ENCODE results near the gene PREX1. TPM values are rescaled to one million over a fixed set of nuclear protein-coding genes. Genes with fewer than 3 reads are reported as not detected.

Gene PREX1
- total and polyA plus RNA-seq, 8 donors = 5.2 to 25.2 (median 16.6) TPM

DNA sequence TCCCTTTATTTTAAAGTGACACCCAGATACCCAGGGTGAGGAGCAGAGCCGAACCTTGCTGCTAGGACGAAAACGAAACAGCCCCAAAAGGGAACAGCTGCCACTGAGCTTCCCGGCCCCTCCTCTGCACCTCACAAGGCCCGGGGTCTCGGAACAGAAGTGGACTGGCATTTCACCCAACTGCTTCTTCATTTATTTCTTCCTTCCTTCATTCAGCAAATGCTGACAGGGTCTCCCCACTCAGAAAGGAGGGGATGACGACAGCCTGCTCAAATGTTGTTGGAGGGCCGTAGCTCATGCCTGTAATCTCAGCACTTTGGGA lies 220.3 kb downstream of the PREX1 start:
- no peak for DNase-seq
- Histone ChIP-seq H3K4me3 (no peak overlapping the region), H3K27me3 (peaks cover 0 to 20% (median 0%) of the 10 kb centered on the region in 3 donors), H3K9me3 (no peaks in the 10 kb centered on the region), H3K36me3 (no peaks in the 10 kb centered on the region), H3K27ac (no peak overlapping the region), H3K4me1 (no peaks in the 10 kb centered on the region)
- WGBS, 5 donors = 92 to 95% (median 93%) methylated on average over 8 of the region's 8 CpGs
- intact Hi-C loops (cut with DNase I; ENCODE audit: low total_unique reads) = no loop called here
- no peak for TF ChIP-seq POLR2A (IDR thresholded peaks at IDR 0.05)
- no peak for TF ChIP-seq POLR2AphosphoS5 (IDR thresholded peaks at IDR 0.05)
- TF ChIP-seq, protein P1, sequence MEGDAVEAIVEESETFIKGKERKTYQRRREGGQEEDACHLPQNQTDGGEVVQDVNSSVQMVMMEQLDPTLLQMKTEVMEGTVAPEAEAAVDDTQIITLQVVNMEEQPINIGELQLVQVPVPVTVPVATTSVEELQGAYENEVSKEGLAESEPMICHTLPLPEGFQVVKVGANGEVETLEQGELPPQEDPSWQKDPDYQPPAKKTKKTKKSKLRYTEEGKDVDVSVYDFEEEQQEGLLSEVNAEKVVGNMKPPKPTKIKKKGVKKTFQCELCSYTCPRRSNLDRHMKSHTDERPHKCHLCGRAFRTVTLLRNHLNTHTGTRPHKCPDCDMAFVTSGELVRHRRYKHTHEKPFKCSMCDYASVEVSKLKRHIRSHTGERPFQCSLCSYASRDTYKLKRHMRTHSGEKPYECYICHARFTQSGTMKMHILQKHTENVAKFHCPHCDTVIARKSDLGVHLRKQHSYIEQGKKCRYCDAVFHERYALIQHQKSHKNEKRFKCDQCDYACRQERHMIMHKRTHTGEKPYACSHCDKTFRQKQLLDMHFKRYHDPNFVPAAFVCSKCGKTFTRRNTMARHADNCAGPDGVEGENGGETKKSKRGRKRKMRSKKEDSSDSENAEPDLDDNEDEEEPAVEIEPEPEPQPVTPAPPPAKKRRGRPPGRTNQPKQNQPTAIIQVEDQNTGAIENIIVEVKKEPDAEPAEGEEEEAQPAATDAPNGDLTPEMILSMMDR (IDR thresholded peaks at IDR 0.05) = no peak
- no peak for TF ChIP-seq EP300 (IDR thresholded peaks at IDR 0.05)

DNA sequence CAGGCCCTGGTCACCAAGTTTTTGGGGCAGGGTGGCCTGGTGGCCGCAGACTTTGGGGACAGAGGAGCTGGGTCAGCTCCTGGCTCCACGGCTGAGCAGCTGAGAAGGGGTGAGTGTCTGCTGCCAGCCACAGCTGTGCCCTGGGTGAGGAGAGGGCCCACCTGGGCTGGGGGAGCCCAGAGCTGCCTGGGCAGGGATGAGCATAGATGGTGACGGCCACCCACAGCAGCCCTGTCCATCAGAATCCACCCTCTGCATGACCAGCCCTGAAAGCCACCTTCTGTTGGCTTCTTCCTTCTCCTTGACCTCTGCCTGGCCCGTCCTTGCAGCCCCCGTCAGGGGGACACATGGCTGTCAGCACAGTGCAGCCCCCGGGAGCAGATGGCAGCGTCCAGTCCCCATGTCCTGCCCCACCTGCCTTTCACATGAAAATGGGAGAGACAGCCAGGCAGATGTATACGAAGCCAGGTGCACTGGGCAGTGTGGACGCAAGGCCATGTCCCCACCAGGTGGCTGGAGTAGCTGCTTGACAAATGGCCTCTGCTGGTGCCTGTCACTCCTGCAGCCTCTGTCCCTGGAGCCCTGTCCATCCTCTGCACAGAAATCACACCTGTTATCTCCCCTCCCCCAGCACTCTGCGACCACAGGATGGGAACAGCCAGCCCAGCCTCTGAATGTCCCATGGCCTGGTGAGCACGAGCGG lies 220.8 kb downstream of the PREX1 start:
- Histone ChIP-seq H3K27ac (no peak overlapping the region), H3K9me3 (no peaks in the 10 kb centered on the region), H3K27me3 (peaks cover 0 to 20% (median 0%) of the 10 kb centered on the region in 3 donors), H3K4me1 (no peaks in the 10 kb centered on the region), H3K36me3 (no peaks in the 10 kb centered on the region), H3K4me3 (no peak overlapping the region)
- no peak for DNase-seq
- intact Hi-C loops (cut with DNase I; ENCODE audit: low total_unique reads) = no loop called here
- 85 to 93% (median 91%) methylated on average over 7 to 12 of the region's 12 CpGs for WGBS, 5 donors
- TF ChIP-seq, protein P1 (IDR thresholded peaks at IDR 0.05) = no peak
- TF ChIP-seq EP300 (IDR thresholded peaks at IDR 0.05) (no peak), POLR2AphosphoS5 (IDR thresholded peaks at IDR 0.05) (no peak), POLR2A (IDR thresholded peaks at IDR 0.05) (no peak)

DNA sequence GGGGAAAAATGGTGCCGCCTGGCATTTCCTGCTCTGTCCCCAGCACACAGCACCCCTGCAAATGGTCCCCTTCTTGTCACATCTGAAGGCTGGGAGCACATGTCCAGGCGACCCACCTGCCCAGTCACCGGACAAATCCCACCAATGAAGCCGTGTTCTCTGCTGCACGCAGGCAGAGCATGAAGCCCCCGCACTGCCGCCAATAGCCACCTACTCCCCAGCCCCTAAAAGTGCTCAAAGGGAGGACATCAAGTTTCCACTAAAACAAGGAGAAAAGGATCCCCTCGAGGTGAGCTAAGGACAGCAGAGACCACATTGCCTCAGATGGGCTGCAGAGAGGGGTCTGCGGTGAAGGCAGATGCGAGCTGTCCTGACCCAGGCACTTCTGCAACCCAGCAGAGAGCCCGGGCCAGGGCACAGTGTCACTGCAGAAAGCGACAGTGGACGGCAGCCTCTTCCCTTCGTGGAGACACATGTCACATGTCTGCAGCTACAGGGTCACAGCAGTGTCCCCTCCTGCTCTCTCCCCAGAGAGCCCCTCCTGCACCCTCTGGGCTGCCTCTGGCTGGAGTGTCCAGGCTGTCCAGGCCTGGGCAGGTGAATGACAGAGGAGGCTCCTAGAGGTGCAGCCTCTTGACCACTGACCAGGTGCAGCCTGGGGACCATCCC lies 221.5 kb downstream of the PREX1 start:
- WGBS, 5 donors = 85 to 88% (median 86%) methylated on average over 11 to 14 of the region's 14 CpGs
- intact Hi-C loops (cut with DNase I; ENCODE audit: low total_unique reads) = no loop called here

DNA sequence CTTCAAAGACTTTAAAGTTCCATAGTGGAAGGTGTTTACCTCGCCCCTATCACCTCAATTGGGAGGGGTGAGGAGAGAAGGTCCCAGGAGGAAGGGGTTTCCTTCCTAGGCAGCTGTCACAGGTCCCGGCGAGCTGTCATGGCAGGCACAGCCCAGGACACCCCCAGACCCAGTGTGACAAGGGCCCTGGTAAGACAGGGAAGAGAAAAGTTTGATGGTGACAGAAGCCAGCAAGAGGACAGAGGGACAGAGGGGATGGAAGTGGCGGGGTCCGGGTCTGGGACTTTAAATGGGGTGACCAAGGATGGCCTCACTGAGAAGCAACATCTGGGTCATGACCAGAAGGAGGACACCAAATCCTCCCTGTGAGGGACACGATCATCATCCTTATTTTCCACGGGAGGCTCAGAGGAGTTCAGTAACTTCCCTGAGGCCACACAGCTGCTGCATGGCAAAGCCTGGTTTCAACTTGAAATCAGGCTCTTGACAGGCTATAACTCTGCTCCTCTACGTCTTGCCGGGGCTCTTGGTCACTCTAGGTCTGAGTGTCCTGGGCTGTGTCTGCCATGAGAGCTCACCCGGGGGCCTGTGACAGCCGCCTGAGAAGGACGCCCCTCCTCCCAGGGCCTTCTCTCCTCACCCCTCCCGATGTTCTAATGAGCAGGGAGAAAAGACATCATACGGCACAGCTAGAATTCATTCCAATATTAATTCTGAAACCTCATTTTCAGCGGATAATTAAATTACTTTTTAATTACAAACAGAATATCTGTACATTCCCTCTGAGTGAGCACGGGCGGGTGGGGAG lies 222.2 kb downstream of the PREX1 start:
- Histone ChIP-seq H3K27ac (no peak overlapping the region), H3K4me1 (no peaks in the 10 kb centered on the region), H3K36me3 (no peaks in the 10 kb centered on the region), H3K4me3 (no peak overlapping the region), H3K27me3 (peaks cover 0 to 20% (median 0%) of the 10 kb centered on the region in 3 donors), H3K9me3 (no peaks in the 10 kb centered on the region)
- 78 to 84% (median 82%) methylated on average over 17 of the region's 17 CpGs for WGBS, 5 donors
- DNase-seq = no peak
- TF ChIP-seq POLR2A (IDR thresholded peaks at IDR 0.05) (no peak), POLR2AphosphoS5 (IDR thresholded peaks at IDR 0.05) (no peak), EP300 (IDR thresholded peaks at IDR 0.05) (no peak)
- TF ChIP-seq, protein P1 (IDR thresholded peaks at IDR 0.05) = no peak
- intact Hi-C loops (cut with DNase I; ENCODE audit: low total_unique reads) = no loop called here

More for the DNA sequence above, 221.5 kb downstream of the PREX1 start:
- Histone ChIP-seq H3K27me3 (peaks cover 0 to 20% (median 0%) of the 10 kb centered on the region in 3 donors), H3K4me1 (no peaks in the 10 kb centered on the region), H3K4me3 (no peak overlapping the region), H3K9me3 (no peaks in the 10 kb centered on the region), H3K36me3 (no peaks in the 10 kb centered on the region), H3K27ac (no peak overlapping the region)
- DNase-seq = no peak
- no peak for TF ChIP-seq POLR2AphosphoS5 (IDR thresholded peaks at IDR 0.05)
- TF ChIP-seq POLR2A (IDR thresholded peaks at IDR 0.05) = no peak
- TF ChIP-seq, protein P1 (IDR thresholded peaks at IDR 0.05) = no peak
- TF ChIP-seq EP300 (IDR thresholded peaks at IDR 0.05) = no peak
